ENCODE results near the gene TBXAS1.
"Not testable (repeated sequence)": the region's sequence is repeated elsewhere in the genome, so short reads cannot be mapped to it uniquely, and the experiment has no call there.

TBXAS1 gene

GRCh38 chr7:139895141-139895829, 66.2 kb downstream of the TBXAS1 start:
- DNase-seq, result no peak

- DNase-seq, result no peak
These were observed 67.2 kb downstream of the TBXAS1 start for GRCh38 chr7:139896288-139896687.

- no peak for DNase-seq
These were observed 67.8 kb downstream of the TBXAS1 start for GRCh38 chr7:139896831-139897230.

- DNase-seq, result no peak
These were observed 68.5 kb downstream of the TBXAS1 start for GRCh38 chr7:139897422-139898090.

- DNase-seq, result no peak
These were observed 69.4 kb downstream of the TBXAS1 start for GRCh38 chr7:139898483-139898882.

GRCh38 chr7:139899328-139899955, 70.4 kb downstream of the TBXAS1 start:
- no peak for DNase-seq

GRCh38 chr7:139900326-139900725, 71.3 kb downstream of the TBXAS1 start:
- DNase-seq, result no peak

- no peak for DNase-seq
These were observed 72.2 kb downstream of the TBXAS1 start for GRCh38 chr7:139901056-139901795.

GRCh38 chr7:139901901-139902300, 72.8 kb downstream of the TBXAS1 start:
- no peak for DNase-seq

GRCh38 chr7:139902436-139903102, 73.5 kb downstream of the TBXAS1 start:
- DNase-seq, result no peak

GRCh38 chr7:139903103-139903477, 74.0 kb downstream of the TBXAS1 start:
- not testable (repeated sequence) for DNase-seq

GRCh38 chr7:139906879-139907278, 77.8 kb downstream of the TBXAS1 start:
- DNase-seq, result no peak

GRCh38 chr7:139908792-139909191, 79.7 kb downstream of the TBXAS1 start:
- no peak for DNase-seq

GRCh38 chr7:139909379-139910050, 80.5 kb downstream of the TBXAS1 start:
- DNase-seq, result no peak

- DNase-seq, result no peak
These were observed 84.2 kb downstream of the TBXAS1 start for GRCh38 chr7:139913021-139913844.

- DNase-seq, result no peak
These were observed 84.7 kb downstream of the TBXAS1 start for GRCh38 chr7:139913845-139914135.

- DNase-seq, result no peak
These were observed 85.5 kb downstream of the TBXAS1 start for GRCh38 chr7:139914306-139915267.

GRCh38 chr7:139915268-139915863, 86.3 kb downstream of the TBXAS1 start:
- no peak for DNase-seq

GRCh38 chr7:139915864-139916716, 87.0 kb downstream of the TBXAS1 start:
- DNase-seq, result peak; percentile 54
